ENCODE data around the gene MAP2K7.
A peak's percentile ranks its signal among the peaks of the same experiment; 100 is the strongest.

MAP2K7 gene

DNA sequence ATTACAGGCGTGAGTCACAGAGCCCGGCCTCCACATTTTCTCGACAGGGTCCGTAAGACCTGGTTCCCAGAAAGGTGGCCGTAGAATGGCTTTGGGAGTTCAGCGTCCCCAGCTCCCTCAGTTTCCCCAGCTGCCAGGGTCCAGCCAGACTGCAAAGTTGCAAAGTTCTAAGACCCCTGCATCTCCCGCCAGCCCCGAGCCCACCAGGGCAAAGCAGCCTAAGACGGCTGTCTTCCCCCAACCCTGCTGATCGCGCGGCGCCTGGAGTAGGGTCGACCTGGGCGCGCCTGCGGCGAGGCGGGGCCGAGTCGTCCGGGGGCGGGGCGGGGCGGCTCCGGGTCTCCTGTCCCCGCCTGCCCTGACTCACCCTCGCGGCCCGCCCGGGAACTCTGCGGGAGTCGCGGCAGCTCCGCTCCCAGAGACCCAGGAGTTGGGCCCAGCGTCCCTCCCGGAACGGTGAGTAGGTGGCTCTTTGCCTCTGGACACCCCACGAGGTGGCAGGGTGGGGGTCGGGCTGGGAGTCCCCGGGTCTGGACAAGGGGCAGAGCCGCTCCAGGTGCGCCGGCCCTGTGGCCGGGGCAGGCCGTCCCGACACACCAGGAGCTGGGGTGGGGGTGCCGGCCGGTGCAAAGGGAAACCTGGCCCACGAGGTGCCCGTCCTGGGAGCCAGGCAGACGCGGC lies 15.4 kb upstream of the MAP2K7 start, which contains the start of gene LRRC8E (continued):
- TF ChIP-seq SP2 (tag by site-specific recombination; IDR thresholded peaks at IDR 0.05) (peak; percentile 54), ZNF19 (tag by site-specific recombination; IDR thresholded peaks at IDR 0.05; ENCODE audit: low read depth) (no peak), ZNF473 (tag by site-specific recombination; IDR thresholded peaks at IDR 0.05) (no peak), TRIM28 (IDR thresholded peaks at IDR 0.05; ENCODE audit: borderline replicate concordance, low read length) (no peak), TCF7L2 (IDR thresholded peaks at IDR 0.05; ENCODE audit: borderline replicate concordance, low read depth, low read length) (no peak), ZNF658 (tag by site-specific recombination; IDR thresholded peaks at IDR 0.05) (no peak), ZSCAN30 (tag by site-specific recombination; IDR thresholded peaks at IDR 0.05) (0 out of 2 replicates have a peak, but pooled peaks have one; percentile 38), HOXD13 (CRISPR knock-in tag; IDR thresholded peaks at IDR 0.05; ENCODE audit: borderline replicate concordance) (no peak), FEZF1 (tag by site-specific recombination; IDR thresholded peaks at IDR 0.05) (no peak), ZNF571 (tag by site-specific recombination; IDR thresholded peaks at IDR 0.05) (no peak), EGR2 (tag by site-specific recombination; IDR thresholded peaks at IDR 0.05; ENCODE audit: low read depth) (peak; percentile 56), ZNF558 (tag by site-specific recombination; IDR thresholded peaks at IDR 0.05) (no peak), ZNF324 (tag by site-specific recombination; IDR thresholded peaks at IDR 0.05) (no peak), REPIN1 (tag by site-specific recombination; IDR thresholded peaks at IDR 0.05; ENCODE audit: low read depth) (no peak), ZNF791 (tag by site-specific recombination; IDR thresholded peaks at IDR 0.05) (no peak), SP3 (tag by site-specific recombination; IDR thresholded peaks at IDR 0.05) (peak; percentile 68), GFI1B (tag by site-specific recombination; IDR thresholded peaks at IDR 0.05) (no peak), ZNF223 (tag by site-specific recombination; IDR thresholded peaks at IDR 0.05) (peak; percentile 90)
- TF ChIP-seq, protein P1, sequence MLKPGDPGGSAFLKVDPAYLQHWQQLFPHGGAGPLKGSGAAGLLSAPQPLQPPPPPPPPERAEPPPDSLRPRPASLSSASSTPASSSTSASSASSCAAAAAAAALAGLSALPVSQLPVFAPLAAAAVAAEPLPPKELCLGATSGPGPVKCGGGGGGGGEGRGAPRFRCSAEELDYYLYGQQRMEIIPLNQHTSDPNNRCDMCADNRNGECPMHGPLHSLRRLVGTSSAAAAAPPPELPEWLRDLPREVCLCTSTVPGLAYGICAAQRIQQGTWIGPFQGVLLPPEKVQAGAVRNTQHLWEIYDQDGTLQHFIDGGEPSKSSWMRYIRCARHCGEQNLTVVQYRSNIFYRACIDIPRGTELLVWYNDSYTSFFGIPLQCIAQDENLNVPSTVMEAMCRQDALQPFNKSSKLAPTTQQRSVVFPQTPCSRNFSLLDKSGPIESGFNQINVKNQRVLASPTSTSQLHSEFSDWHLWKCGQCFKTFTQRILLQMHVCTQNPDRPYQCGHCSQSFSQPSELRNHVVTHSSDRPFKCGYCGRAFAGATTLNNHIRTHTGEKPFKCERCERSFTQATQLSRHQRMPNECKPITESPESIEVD (tag by site-specific recombination; IDR thresholded peaks at IDR 0.05), result no peak
- TF ChIP-seq, protein P2, sequence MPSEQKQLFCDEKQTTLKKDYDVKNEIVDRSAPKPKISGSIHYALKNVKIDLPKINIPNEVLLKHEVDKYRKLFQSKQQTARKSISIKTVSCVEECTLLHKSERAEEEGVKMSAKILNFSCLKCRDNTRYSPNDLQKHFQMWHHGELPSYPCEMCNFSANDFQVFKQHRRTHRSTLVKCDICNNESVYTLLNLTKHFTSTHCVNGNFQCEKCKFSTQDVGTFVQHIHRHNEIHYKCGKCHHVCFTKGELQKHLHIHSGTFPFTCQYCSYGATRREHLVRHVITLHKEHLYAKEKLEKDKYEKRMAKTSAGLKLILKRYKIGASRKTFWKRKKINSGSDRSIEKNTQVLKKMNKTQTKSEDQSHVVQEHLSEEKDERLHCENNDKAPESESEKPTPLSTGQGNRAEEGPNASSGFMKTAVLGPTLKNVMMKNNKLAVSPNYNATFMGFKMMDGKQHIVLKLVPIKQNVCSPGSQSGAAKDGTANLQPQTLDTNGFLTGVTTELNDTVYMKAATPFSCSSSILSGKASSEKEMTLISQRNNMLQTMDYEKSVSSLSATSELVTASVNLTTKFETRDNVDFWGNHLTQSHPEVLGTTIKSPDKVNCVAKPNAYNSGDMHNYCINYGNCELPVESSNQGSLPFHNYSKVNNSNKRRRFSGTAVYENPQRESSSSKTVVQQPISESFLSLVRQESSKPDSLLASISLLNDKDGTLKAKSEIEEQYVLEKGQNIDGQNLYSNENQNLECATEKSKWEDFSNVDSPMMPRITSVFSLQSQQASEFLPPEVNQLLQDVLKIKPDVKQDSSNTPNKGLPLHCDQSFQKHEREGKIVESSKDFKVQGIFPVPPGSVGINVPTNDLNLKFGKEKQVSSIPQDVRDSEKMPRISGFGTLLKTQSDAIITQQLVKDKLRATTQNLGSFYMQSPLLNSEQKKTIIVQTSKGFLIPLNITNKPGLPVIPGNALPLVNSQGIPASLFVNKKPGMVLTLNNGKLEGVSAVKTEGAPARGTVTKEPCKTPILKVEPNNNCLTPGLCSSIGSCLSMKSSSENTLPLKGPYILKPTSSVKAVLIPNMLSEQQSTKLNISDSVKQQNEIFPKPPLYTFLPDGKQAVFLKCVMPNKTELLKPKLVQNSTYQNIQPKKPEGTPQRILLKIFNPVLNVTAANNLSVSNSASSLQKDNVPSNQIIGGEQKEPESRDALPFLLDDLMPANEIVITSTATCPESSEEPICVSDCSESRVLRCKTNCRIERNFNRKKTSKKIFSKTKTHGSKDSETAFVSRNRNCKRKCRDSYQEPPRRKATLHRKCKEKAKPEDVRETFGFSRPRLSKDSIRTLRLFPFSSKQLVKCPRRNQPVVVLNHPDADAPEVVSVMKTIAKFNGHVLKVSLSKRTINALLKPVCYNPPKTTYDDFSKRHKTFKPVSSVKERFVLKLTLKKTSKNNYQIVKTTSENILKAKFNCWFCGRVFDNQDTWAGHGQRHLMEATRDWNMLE (tag by site-specific recombination; conservative IDR thresholded peaks at IDR 0.05; ENCODE audit: low read depth), result no peak
- TF ChIP-seq, protein P3, sequence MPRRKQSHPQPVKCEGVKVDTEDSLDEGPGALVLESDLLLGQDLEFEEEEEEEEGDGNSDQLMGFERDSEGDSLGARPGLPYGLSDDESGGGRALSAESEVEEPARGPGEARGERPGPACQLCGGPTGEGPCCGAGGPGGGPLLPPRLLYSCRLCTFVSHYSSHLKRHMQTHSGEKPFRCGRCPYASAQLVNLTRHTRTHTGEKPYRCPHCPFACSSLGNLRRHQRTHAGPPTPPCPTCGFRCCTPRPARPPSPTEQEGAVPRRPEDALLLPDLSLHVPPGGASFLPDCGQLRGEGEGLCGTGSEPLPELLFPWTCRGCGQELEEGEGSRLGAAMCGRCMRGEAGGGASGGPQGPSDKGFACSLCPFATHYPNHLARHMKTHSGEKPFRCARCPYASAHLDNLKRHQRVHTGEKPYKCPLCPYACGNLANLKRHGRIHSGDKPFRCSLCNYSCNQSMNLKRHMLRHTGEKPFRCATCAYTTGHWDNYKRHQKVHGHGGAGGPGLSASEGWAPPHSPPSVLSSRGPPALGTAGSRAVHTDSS (tag by site-specific recombination; IDR thresholded peaks at IDR 0.05), result no peak
- TF ChIP-seq, protein P4, sequence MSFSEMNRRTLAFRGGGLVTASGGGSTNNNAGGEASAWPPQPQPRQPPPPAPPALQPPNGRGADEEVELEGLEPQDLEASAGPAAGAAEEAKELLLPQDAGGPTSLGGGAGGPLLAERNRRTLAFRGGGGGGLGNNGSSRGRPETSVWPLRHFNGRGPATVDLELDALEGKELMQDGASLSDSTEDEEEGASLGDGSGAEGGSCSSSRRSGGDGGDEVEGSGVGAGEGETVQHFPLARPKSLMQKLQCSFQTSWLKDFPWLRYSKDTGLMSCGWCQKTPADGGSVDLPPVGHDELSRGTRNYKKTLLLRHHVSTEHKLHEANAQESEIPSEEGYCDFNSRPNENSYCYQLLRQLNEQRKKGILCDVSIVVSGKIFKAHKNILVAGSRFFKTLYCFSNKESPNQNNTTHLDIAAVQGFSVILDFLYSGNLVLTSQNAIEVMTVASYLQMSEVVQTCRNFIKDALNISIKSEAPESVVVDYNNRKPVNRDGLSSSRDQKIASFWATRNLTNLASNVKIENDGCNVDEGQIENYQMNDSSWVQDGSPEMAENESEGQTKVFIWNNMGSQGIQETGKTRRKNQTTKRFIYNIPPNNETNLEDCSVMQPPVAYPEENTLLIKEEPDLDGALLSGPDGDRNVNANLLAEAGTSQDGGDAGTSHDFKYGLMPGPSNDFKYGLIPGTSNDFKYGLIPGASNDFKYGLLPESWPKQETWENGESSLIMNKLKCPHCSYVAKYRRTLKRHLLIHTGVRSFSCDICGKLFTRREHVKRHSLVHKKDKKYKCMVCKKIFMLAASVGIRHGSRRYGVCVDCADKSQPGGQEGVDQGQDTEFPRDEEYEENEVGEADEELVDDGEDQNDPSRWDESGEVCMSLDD (tag by site-specific recombination; IDR thresholded peaks at IDR 0.05), result no peak
- TF ChIP-seq, protein P5, sequence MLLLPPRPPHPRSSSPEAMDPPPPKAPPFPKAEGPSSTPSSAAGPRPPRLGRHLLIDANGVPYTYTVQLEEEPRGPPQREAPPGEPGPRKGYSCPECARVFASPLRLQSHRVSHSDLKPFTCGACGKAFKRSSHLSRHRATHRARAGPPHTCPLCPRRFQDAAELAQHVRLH (tag by site-specific recombination; IDR thresholded peaks at IDR 0.05), result no peak
- TF ChIP-seq, protein P6, sequence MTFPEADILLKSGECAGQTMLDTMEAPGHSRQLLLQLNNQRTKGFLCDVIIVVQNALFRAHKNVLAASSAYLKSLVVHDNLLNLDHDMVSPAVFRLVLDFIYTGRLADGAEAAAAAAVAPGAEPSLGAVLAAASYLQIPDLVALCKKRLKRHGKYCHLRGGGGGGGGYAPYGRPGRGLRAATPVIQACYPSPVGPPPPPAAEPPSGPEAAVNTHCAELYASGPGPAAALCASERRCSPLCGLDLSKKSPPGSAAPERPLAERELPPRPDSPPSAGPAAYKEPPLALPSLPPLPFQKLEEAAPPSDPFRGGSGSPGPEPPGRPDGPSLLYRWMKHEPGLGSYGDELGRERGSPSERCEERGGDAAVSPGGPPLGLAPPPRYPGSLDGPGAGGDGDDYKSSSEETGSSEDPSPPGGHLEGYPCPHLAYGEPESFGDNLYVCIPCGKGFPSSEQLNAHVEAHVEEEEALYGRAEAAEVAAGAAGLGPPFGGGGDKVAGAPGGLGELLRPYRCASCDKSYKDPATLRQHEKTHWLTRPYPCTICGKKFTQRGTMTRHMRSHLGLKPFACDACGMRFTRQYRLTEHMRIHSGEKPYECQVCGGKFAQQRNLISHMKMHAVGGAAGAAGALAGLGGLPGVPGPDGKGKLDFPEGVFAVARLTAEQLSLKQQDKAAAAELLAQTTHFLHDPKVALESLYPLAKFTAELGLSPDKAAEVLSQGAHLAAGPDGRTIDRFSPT (tag by site-specific recombination; IDR thresholded peaks at IDR 0.05), result 0 out of 2 replicates have a peak, but pooled peaks have one; percentile 41
- TF ChIP-seq, protein P7, sequence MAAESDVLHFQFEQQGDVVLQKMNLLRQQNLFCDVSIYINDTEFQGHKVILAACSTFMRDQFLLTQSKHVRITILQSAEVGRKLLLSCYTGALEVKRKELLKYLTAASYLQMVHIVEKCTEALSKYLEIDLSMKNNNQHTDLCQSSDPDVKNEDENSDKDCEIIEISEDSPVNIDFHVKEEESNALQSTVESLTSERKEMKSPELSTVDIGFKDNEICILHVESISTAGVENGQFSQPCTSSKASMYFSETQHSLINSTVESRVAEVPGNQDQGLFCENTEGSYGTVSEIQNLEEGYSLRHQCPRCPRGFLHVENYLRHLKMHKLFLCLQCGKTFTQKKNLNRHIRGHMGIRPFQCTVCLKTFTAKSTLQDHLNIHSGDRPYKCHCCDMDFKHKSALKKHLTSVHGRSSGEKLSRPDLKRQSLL (tag by site-specific recombination; IDR thresholded peaks at IDR 0.05), result 0 out of 2 replicates have a peak, but pooled peaks have one; percentile 15

Data from HEK293 (cell line).